ENCODE measurements around the gene CNKSR2.

CNKSR2 gene

DNA sequence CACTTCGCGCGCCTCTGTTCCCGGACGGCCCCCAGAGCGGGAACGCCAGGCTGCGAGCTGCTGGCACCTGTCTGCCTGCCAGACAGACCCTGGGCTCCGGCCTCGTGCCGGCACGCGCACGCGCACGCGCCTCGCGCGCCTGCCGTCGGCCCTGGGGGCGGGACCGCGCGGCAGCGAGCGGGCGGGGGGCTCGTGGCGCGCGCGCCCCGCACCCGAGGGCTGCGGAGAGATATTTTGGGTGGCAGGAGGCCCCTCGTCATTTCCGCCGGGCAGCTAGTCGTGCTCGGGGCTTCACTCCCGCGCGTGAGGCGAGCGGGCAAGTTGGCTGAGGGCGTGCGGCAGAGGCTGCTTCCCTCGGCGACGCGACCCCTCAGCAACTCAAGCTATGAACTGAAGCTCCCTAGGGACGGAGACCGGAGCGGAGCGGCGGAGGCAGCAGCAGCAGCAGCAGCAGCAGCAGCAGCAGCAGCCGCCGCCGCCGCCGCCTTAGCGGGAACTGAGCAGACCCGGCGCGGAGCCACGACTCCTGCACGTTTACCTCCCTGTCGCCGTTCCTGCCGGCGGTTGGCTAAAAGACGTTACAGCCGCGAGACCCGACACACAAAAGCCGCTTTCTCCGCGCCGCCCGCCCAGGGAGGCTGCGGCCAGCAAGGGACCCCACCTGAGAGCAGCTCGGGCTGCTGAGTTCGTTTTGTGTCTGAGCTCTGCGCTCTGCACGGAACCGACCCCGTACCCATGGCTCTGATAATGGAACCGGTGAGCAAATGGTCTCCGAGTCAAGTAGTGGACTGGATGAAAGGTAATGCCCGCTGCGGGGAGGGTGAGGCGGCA lies at the start of gene CNKSR2:
Gene CNKSR2, plus strand, starts transcription at position 256 of the 831 bp plus-strand sequence. Its CDS starts 480 bp downstream, at position 736.
- DNase-seq (ENCODE audit: low read depth) = peak; percentile 2
- H3K4me3 ChIP-seq (ENCODE audit: low read depth, low read length) = no peak within 1 kb of the TSS
- TF ChIP-seq, protein P1, sequence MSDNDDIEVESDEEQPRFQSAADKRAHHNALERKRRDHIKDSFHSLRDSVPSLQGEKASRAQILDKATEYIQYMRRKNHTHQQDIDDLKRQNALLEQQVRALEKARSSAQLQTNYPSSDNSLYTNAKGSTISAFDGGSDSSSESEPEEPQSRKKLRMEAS (IDR thresholded peaks at IDR 0.05; ENCODE audit: low read depth, low read length) = no peak
- TF ChIP-seq MYC (IDR thresholded peaks at IDR 0.05; ENCODE audit: low read depth, low read length) = no peak
- TF ChIP-seq, protein P2, sequence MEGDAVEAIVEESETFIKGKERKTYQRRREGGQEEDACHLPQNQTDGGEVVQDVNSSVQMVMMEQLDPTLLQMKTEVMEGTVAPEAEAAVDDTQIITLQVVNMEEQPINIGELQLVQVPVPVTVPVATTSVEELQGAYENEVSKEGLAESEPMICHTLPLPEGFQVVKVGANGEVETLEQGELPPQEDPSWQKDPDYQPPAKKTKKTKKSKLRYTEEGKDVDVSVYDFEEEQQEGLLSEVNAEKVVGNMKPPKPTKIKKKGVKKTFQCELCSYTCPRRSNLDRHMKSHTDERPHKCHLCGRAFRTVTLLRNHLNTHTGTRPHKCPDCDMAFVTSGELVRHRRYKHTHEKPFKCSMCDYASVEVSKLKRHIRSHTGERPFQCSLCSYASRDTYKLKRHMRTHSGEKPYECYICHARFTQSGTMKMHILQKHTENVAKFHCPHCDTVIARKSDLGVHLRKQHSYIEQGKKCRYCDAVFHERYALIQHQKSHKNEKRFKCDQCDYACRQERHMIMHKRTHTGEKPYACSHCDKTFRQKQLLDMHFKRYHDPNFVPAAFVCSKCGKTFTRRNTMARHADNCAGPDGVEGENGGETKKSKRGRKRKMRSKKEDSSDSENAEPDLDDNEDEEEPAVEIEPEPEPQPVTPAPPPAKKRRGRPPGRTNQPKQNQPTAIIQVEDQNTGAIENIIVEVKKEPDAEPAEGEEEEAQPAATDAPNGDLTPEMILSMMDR (IDR thresholded peaks at IDR 0.05; ENCODE audit: low read depth, low read length) = no peak
- TF ChIP-seq POLR2A (IDR thresholded peaks at IDR 0.05; ENCODE audit: extremely low read depth, insufficient read length) = no peak

DNA sequence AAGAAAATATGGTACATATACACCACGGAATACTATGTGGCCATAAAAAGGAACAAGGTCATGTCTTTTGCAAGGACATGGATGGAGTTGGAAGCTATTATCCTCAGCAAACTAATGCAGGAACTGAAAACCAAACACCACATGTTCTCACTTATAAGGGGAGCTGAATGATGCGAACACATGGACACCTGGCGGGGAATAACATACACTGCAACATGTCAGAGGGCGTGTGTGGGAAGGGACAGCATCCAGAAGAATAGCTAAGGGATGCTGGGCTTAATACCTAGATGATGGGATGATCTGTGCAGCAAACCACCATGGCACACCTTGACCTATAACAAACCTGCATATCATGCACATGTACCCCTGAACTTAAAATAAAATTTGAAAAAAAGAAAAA lies 19.5 kb upstream of the CNKSR2 start:
- no peak for DNase-seq (ENCODE audit: low read depth)
- TF ChIP-seq POLR2A (IDR thresholded peaks at IDR 0.05; ENCODE audit: extremely low read depth, insufficient read length) = no peak
- TF ChIP-seq, protein P2 (IDR thresholded peaks at IDR 0.05; ENCODE audit: low read depth, low read length) = no peak
- no peak for TF ChIP-seq MYC (IDR thresholded peaks at IDR 0.05; ENCODE audit: low read depth, low read length)
- TF ChIP-seq, protein P1 (IDR thresholded peaks at IDR 0.05; ENCODE audit: low read depth, low read length) = no peak
- no peak overlapping the region for H3K4me3 ChIP-seq (ENCODE audit: low read depth, low read length)

DNA sequence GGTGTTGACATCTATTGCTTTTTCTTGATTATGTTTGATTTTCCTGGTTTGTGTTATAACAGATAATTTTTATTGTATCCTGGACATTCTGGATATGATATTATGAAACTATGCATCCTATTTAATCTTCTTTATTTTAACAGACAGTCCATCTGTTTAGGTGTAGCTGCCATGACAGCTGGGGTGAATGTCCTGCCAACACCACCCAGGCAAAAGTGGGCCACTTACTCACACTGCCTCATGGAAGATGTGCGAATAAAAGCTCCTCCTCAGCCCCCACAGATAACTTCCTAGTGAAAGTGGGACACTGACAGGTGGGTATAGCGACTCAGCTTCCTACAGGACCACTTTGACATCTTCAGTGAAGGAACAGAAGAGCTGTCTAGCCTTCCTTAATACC lies 18.4 kb upstream of the CNKSR2 start:
- DNase-seq (ENCODE audit: low read depth) = no peak

DNA sequence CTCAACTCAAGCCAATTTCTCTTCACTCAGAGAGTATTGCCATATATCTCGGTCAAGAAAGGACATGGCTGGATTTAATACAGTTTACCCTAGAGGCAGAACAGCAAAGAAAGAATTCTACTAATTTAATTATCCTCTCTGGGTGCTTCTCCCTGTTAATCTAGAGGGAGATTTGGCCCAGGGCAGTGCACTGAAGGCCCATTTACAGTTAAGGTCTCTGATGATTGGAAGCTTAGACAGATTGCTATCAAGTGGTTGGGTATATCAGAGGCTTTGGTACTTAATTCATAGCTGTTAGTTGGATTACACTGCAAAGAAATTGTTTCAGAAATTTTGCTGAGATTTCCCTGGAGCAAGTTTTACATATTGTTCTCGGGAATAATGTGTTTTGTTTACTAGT lies 4.6 kb upstream of the CNKSR2 start:
- TF ChIP-seq, protein P1 (IDR thresholded peaks at IDR 0.05; ENCODE audit: low read depth, low read length) = no peak
- TF ChIP-seq POLR2A (IDR thresholded peaks at IDR 0.05; ENCODE audit: extremely low read depth, insufficient read length) = no peak
- TF ChIP-seq MYC (IDR thresholded peaks at IDR 0.05; ENCODE audit: low read depth, low read length) = no peak
- TF ChIP-seq, protein P2 (IDR thresholded peaks at IDR 0.05; ENCODE audit: low read depth, low read length) = no peak
- DNase-seq (ENCODE audit: low read depth) = no peak
- H3K4me3 ChIP-seq (ENCODE audit: low read depth, low read length) = no peak overlapping the region

More for the DNA sequence above, 18.4 kb upstream of the CNKSR2 start:
- TF ChIP-seq POLR2A (IDR thresholded peaks at IDR 0.05; ENCODE audit: extremely low read depth, insufficient read length) = no peak
- no peak for TF ChIP-seq MYC (IDR thresholded peaks at IDR 0.05; ENCODE audit: low read depth, low read length)
- TF ChIP-seq, protein P1 (IDR thresholded peaks at IDR 0.05; ENCODE audit: low read depth, low read length) = no peak
- TF ChIP-seq, protein P2 (IDR thresholded peaks at IDR 0.05; ENCODE audit: low read depth, low read length) = no peak
- H3K4me3 ChIP-seq (ENCODE audit: low read depth, low read length) = no peak overlapping the region

DNA sequence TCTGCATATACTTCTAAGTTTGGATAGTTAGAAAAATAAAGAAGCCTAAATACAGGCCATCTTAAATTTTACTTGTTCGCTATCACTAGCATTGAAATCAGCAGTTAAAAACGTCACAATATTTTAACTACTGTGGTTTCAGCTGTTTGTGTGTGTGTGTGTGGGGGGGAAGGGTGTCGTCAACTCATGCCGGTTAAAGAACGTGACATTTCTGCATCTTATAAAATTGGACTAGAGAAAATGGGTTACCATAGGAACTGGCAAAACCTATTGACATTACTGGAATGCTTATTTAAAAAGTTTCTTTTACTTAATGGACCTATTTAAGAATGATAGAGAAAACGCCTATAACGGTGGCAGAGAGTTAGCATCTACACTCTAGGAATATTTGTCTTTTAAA lies 1.2 kb upstream of the CNKSR2 start:
- no peak for DNase-seq (ENCODE audit: low read depth)
- no peak overlapping the region for H3K4me3 ChIP-seq (ENCODE audit: low read depth, low read length)
- TF ChIP-seq, protein P2 (IDR thresholded peaks at IDR 0.05; ENCODE audit: low read depth, low read length) = no peak
